ENCODE data around the gene SLC41A3.

The SLC41A3 gene

GRCh38 chr3:126127452-126127851 is 43.5 kb upstream of the SLC41A3 start:
- H3K9ac ChIP-seq (ENCODE audit: low read depth, low read length, poor library complexity, severe bottlenecking) = no peak overlapping the region
- no peaks in the 10 kb centered on the region for H3K9me3 ChIP-seq (ENCODE audit: insufficient read depth, low read depth, low read length)
- TF ChIP-seq CTCF (conservative IDR thresholded peaks at IDR 0.05; ENCODE audit: low read length) = no peak
- TF ChIP-seq EZH2phosphoT487 (IDR thresholded peaks at IDR 0.05; ENCODE audit: borderline replicate concordance) = no peak
- no peaks in the 10 kb centered on the region for H3K27me3 ChIP-seq (ENCODE audit: insufficient read depth, low read length, poor library complexity, severe bottlenecking)
- no peak overlapping the region for H3K4me2 ChIP-seq (ENCODE audit: low read depth, low read length, poor library complexity, severe bottlenecking)
- H4K20me1 ChIP-seq (ENCODE audit: insufficient read depth, low read length, poor library complexity, severe bottlenecking) = no peaks in the 10 kb centered on the region
- no peak overlapping the region for H3K4me3 ChIP-seq (ENCODE audit: low read length, poor library complexity, severe bottlenecking)
- H3K4me1 ChIP-seq (ENCODE audit: insufficient read depth, low read length, poor library complexity, severe bottlenecking) = no peaks in the 10 kb centered on the region
- H2AFZ ChIP-seq (ENCODE audit: low read length) = no peak overlapping the region
- H3K36me3 ChIP-seq (ENCODE audit: insufficient read depth, low read length) = no peaks in the 10 kb centered on the region
- H3F3A ChIP-seq (ENCODE audit: low read depth) = no peaks in the 10 kb centered on the region
- H3K9me2 ChIP-seq (replicated peaks; ENCODE audit: low read depth, low read length) = no peaks in the 10 kb centered on the region
- H3K79me2 ChIP-seq (ENCODE audit: insufficient read depth, low read length) = no peaks in the 10 kb centered on the region

- no peaks in the 10 kb centered on the region for H3K79me2 ChIP-seq (ENCODE audit: insufficient read depth, low read length)
- no peaks in the 10 kb centered on the region for H3K4me1 ChIP-seq (ENCODE audit: insufficient read depth, low read length, poor library complexity, severe bottlenecking)
- no peak overlapping the region for H3K4me2 ChIP-seq (ENCODE audit: low read depth, low read length, poor library complexity, severe bottlenecking)
- H3K4me3 ChIP-seq (ENCODE audit: low read length, poor library complexity, severe bottlenecking) = no peak overlapping the region
- no peaks in the 10 kb centered on the region for H3K9me2 ChIP-seq (replicated peaks; ENCODE audit: low read depth, low read length)
- H3K36me3 ChIP-seq (ENCODE audit: insufficient read depth, low read length) = no peaks in the 10 kb centered on the region
- no peaks in the 10 kb centered on the region for H3K27me3 ChIP-seq (ENCODE audit: insufficient read depth, low read length, poor library complexity, severe bottlenecking)
- H3K9me3 ChIP-seq (ENCODE audit: insufficient read depth, low read depth, low read length) = no peaks in the 10 kb centered on the region
- no peak overlapping the region for H3K9ac ChIP-seq (ENCODE audit: low read depth, low read length, poor library complexity, severe bottlenecking)
- no peaks in the 10 kb centered on the region for H3F3A ChIP-seq (ENCODE audit: low read depth)
- no peak overlapping the region for H2AFZ ChIP-seq (ENCODE audit: low read length)
- no peaks in the 10 kb centered on the region for H4K20me1 ChIP-seq (ENCODE audit: insufficient read depth, low read length, poor library complexity, severe bottlenecking)
- TF ChIP-seq CTCF (conservative IDR thresholded peaks at IDR 0.05; ENCODE audit: low read length) = no peak
- TF ChIP-seq EZH2phosphoT487 (IDR thresholded peaks at IDR 0.05; ENCODE audit: borderline replicate concordance) = no peak
Measured at GRCh38 chr3:126126811-126127431, 43.0 kb upstream of the SLC41A3 start.

- Histone ChIP-seq H3K4me1 (ENCODE audit: insufficient read depth, low read length, poor library complexity, severe bottlenecking) (no peaks in the 10 kb centered on the region), H3K36me3 (ENCODE audit: insufficient read depth, low read length) (no peaks in the 10 kb centered on the region), H3F3A (ENCODE audit: low read depth) (no peaks in the 10 kb centered on the region), H3K4me3 (ENCODE audit: low read length, poor library complexity, severe bottlenecking) (no peak overlapping the region), H3K27me3 (ENCODE audit: insufficient read depth, low read length, poor library complexity, severe bottlenecking) (no peaks in the 10 kb centered on the region), H3K79me2 (ENCODE audit: insufficient read depth, low read length) (no peaks in the 10 kb centered on the region), H2AFZ (ENCODE audit: low read length) (no peak overlapping the region), H4K20me1 (ENCODE audit: insufficient read depth, low read length, poor library complexity, severe bottlenecking) (no peaks in the 10 kb centered on the region), H3K4me2 (ENCODE audit: low read depth, low read length, poor library complexity, severe bottlenecking) (no peak overlapping the region), H3K9ac (ENCODE audit: low read depth, low read length, poor library complexity, severe bottlenecking) (no peak overlapping the region), H3K9me2 (replicated peaks; ENCODE audit: low read depth, low read length) (no peaks in the 10 kb centered on the region), H3K9me3 (ENCODE audit: insufficient read depth, low read depth, low read length) (no peaks in the 10 kb centered on the region)
- TF ChIP-seq CTCF (conservative IDR thresholded peaks at IDR 0.05; ENCODE audit: low read length) = no peak
- no peak for TF ChIP-seq EZH2phosphoT487 (IDR thresholded peaks at IDR 0.05; ENCODE audit: borderline replicate concordance)
Measured at GRCh38 chr3:126126286-126126685, 42.4 kb upstream of the SLC41A3 start.

Data from Loucy (cell line).